GM06990 (cell line): ENCODE results near the gene NOTCH1.

ENCODE experiments used
- DNase-seq: peaks from one replicate; pipeline ENCODE4 v3.0.0-alpha.2; 2011; ENCODE audit not compliant: insufficient read length; ENCODE audit errors: extremely low read depth
- H3K27me3 ChIP-seq: replicated peaks from 2 replicates; pipeline ENCODE4 v1.6.0; 2011; ENCODE audit warnings: low read length; ENCODE audit not compliant: control insufficient read depth, insufficient read depth
- H3K36me3 ChIP-seq: 2 replicates; pipeline ENCODE4 v1.5.1; 2011; ENCODE audit warnings: low read length; ENCODE audit not compliant: control insufficient read depth, insufficient read depth
- H3K4me3 ChIP-seq: replicated peaks from 2 replicates; pipeline ENCODE4 v1.5.1; 2011; ENCODE audit warnings: low read depth, mild to moderate bottlenecking, control low read depth, low read length
- TF ChIP-seq, protein P1 (sequence below): IDR thresholded peaks from 2 replicates; pipeline ENCODE4 v1.5.1; 2011; ENCODE audit warnings: low read length, control low read depth, mild to moderate bottlenecking, inconsistent platforms; ENCODE audit not compliant: insufficient read depth, poor library complexity, severe bottlenecking

Gene NOTCH1

DNA sequence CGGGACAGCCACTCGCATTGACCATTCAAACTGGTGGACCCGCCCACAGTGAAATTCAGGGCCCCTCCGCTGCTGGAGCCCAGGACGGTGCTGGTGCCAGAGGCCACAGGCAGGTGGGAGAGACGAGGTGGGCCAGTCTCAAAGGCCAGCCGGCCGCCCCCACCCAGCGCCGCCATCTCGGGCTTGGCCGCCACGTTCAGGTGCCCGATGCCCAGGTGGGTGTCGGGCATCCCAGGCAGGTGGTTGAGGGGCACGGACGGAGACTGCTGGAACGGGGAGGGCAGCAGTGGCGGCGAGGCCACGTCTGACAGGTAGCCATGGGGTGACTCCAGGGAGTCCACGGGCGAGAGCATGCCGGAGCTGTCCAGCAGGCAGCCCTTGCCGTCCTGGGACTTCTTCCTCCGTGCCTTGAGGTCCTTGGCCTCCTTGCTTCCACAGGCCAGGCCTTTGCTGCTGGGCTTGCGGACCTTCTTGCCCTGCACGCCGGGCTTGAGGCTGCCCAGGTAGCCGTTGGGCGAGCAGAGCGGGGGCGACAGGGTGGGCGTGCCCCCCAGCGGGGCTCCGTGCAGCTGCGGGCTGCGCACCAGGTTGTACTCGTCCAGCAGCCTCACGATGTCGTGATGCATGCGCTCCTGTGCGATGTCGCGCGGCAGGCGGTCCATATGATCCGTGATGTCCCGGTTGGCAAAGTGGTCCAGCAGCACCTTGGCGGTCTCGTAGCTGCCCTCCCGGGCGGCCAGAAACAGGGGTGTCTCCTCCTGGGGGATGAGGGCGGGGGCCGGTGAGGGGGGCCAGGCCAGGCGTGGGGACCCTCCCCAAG lies 48.8 kb downstream of the NOTCH1 start:
- H3K36me3 ChIP-seq = peaks cover 39% of the 10 kb centered on the region
- TF ChIP-seq, protein P1, sequence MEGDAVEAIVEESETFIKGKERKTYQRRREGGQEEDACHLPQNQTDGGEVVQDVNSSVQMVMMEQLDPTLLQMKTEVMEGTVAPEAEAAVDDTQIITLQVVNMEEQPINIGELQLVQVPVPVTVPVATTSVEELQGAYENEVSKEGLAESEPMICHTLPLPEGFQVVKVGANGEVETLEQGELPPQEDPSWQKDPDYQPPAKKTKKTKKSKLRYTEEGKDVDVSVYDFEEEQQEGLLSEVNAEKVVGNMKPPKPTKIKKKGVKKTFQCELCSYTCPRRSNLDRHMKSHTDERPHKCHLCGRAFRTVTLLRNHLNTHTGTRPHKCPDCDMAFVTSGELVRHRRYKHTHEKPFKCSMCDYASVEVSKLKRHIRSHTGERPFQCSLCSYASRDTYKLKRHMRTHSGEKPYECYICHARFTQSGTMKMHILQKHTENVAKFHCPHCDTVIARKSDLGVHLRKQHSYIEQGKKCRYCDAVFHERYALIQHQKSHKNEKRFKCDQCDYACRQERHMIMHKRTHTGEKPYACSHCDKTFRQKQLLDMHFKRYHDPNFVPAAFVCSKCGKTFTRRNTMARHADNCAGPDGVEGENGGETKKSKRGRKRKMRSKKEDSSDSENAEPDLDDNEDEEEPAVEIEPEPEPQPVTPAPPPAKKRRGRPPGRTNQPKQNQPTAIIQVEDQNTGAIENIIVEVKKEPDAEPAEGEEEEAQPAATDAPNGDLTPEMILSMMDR = no peak
- no peak for DNase-seq
- no peaks in the 10 kb centered on the region for H3K27me3 ChIP-seq
- H3K4me3 ChIP-seq = no peak overlapping the region

DNA sequence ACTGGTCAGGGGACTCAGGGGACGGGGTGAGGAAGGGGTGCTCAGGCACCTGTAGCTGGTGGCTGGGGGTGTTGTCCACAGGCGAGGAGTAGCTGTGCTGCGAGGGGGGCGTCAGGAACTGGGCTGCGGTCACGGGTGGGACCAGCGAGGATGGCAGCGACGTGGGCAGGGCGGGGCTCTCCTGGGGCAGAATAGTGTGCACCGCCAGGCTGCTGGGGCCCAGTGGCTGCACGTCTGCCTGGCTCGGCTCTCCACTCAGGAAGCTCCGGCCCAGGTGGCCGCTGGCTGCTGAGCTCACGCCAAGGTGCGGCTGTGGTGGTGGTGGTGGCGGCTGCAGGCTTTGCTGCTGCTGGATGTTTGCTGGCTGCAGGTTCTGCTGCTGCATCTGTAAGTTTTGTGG lies 49.7 kb downstream of the NOTCH1 start:
- Histone ChIP-seq H3K36me3 (peaks cover 35% of the 10 kb centered on the region), H3K4me3 (no peak overlapping the region), H3K27me3 (no peaks in the 10 kb centered on the region)
- TF ChIP-seq, protein P1 = no peak
- DNase-seq = no peak

DNA sequence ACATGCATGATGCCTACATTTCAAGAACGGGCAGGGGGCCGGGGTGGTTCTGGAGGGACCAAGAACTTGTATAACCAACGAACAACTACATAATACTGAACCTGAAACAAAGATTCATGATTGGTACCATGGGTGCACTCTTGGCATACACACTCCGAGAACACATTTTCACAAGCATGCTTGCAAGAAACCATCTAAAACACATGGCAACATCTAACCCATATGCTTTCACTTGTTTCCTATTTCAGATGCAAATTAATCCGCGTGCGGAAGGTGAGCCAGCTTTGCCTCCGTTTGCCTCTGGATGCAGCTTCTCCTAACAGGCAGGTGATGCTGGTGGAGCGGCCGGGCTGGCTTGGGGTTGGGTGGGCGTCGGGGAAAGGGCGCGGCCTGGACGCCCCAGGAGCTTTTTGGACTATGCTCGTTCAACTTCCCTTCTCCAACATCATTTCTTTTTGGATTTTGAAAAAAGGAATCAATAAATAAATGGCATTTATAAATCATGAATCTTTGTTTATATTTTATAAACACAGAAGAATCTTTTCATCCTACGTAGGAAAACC lies 50.5 kb downstream of the NOTCH1 start:
- no peaks in the 10 kb centered on the region for H3K27me3 ChIP-seq
- no peak for DNase-seq
- H3K4me3 ChIP-seq = no peak overlapping the region
- H3K36me3 ChIP-seq = peaks cover 31% of the 10 kb centered on the region
- TF ChIP-seq, protein P1 = no peak

DNA sequence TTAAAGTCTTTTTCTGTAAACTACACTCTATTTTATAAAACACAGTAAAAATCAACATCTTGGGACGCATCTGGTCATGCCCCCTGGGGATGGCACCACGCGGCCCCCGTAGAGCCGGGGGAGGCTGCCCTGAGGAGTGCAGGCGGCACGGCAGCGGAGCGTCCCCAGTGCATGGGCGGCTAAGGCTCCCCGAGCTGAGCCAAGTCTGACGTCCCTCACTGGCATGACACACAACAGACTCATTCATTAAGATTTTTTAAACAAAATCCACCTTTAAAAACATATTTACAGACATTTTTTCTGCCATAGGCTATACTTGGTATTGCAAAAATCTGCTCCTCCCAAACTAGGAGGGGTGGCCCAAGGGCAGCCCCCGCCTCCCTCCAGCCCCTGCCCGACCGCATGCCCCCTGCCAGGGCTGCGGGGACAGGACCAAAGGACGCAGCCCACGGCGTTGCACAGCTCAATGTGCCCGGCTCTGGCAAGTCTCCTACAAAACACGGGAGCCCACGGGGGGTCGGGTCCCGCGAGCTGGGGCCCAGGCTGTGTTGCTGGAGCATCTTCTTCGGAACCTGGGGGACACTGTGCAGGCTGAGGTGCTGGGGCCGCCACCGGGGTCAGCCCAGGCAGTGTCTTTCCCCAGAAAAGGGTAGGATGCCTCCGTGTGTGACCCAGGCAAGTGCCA lies 51.2 kb downstream of the NOTCH1 start:
- Histone ChIP-seq H3K36me3 (peaks cover 26% of the 10 kb centered on the region), H3K27me3 (no peaks in the 10 kb centered on the region), H3K4me3 (no peak overlapping the region)
- DNase-seq = no peak
- TF ChIP-seq, protein P1 = no peak

DNA sequence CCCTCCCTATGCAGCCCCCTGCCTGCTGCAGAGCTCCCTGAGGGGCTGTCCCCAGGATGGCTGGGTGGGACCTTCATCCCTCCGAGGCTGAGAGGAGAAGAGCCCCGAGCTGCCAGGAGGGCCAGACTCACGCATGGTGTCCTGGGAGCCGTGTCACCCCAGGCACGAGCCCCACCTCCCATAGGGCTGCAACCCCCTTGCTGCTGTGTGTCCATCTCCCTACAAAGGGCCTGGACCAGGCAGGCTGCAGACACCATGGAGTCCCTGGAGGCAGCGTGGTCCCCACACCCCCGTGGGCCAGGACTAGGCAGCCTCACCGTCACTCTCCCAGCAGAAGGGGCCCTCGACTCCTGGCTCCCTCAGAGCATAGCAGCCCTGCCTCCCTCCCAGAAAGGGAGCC lies 51.8 kb downstream of the NOTCH1 start:
- no peak overlapping the region for H3K4me3 ChIP-seq
- DNase-seq = no peak
- TF ChIP-seq, protein P1 = no peak
- H3K36me3 ChIP-seq = peaks cover 21% of the 10 kb centered on the region
- H3K27me3 ChIP-seq = no peaks in the 10 kb centered on the region
